Stimulated activated CD8-positive, alpha-beta memory T cell treated with anti-CD3 and anti-CD28 coated beads, Interleukin-15, amount 100 ng/mL, for 48 hours (primary cell): ENCODE data around the gene NINJ2.

ENCODE experiments used
- DNase-seq, 2 donors: peaks; one replicate each; pipeline ENCODE4 v3.0.0-alpha.2; 2020; ENCODE audit warnings: low read depth in 2 of 2

NINJ2 gene

GRCh38 chr12:570435-570920, 92.8 kb downstream of the NINJ2 start:
- no peak for DNase-seq

GRCh38 chr12:569803-570434, 93.3 kb downstream of the NINJ2 start:
- peak; percentile 75 to 76 for DNase-seq

- DNase-seq: no peak
These were observed 94.1 kb downstream of the NINJ2 start for GRCh38 chr12:569091-569676.

GRCh38 chr12:568486-568885, 94.8 kb downstream of the NINJ2 start:
- no peak for DNase-seq

GRCh38 chr12:565589-566105, 97.6 kb downstream of the NINJ2 start:
- DNase-seq: no peak

GRCh38 chr12:565161-565560, 98.1 kb downstream of the NINJ2 start:
- DNase-seq: no peak

GRCh38 chr12:563787-564298, 99.4 kb downstream of the NINJ2 start:
- no peak for DNase-seq

GRCh38 chr12:563250-563781, 99.9 kb downstream of the NINJ2 start:
- DNase-seq: peak; percentile 32 to 36

GRCh38 chr12:562634-563033, 100.6 kb downstream of the NINJ2 start:
- no peak for DNase-seq

- DNase-seq: no peak
These were observed 101.2 kb downstream of the NINJ2 start for GRCh38 chr12:561908-562593.

- no peak for DNase-seq
These were observed 101.9 kb downstream of the NINJ2 start for GRCh38 chr12:561391-561705.

GRCh38 chr12:560691-561390, 102.4 kb downstream of the NINJ2 start:
- no peak for DNase-seq

GRCh38 chr12:559906-560455, 103.3 kb downstream of the NINJ2 start:
- no peak for DNase-seq

GRCh38 chr12:559208-559905, 103.9 kb downstream of the NINJ2 start:
- no peak for DNase-seq

GRCh38 chr12:558580-558979, 104.7 kb downstream of the NINJ2 start:
- no peak for DNase-seq

GRCh38 chr12:556498-556897, 106.7 kb downstream of the NINJ2 start:
- DNase-seq: no peak

GRCh38 chr12:554001-554285, 109.3 kb downstream of the NINJ2 start:
- no peak for DNase-seq

GRCh38 chr12:553216-554000, 109.8 kb downstream of the NINJ2 start:
- peak in 1 of 2 donors; percentile 33 for DNase-seq

- no peak for DNase-seq
These were observed 110.8 kb downstream of the NINJ2 start for GRCh38 chr12:552466-552865.

- no peak for DNase-seq
These were observed 112.6 kb downstream of the NINJ2 start for GRCh38 chr12:550473-551260.
